ENCODE measurements around the gene TPSAB1. TPM values are rescaled to one million over a fixed set of nuclear protein-coding genes. Genes with fewer than 3 reads are reported as not detected.

The TPSAB1 gene
- total and polyA plus RNA-seq, 12 donors: 0.11 to 4.8 (median 0.93) TPM; not detected in 3

GRCh38 chr16:1273816-1274215, 33.3 kb downstream of the TPSAB1 start:
- no peak for DNase-seq

GRCh38 chr16:1274767-1275166, 34.3 kb downstream of the TPSAB1 start:
- no peak for DNase-seq
- no peak overlapping the region for H3K27ac ChIP-seq
- WGBS, 4 donors: 81 to 92% (median 90%) methylated on average over 7 of the region's 7 CpGs
- no peaks in the 10 kb centered on the region for H3K4me1 ChIP-seq (replicated peaks in 1 of 2)
- H3K36me3 ChIP-seq (replicated peaks in 1 of 2): no peaks in the 10 kb centered on the region
- intact Hi-C loops (cut with DNase I): no loop called here
- H3K27me3 ChIP-seq: peaks cover 14% of the 10 kb centered on the region
- no peak overlapping the region for H3K4me3 ChIP-seq
- H3K9me3 ChIP-seq (replicated peaks in 1 of 3): no peaks in the 10 kb centered on the region
- TF ChIP-seq CTCF (IDR thresholded peaks at IDR 0.05) (no peak), POLR2A (IDR thresholded peaks at IDR 0.05) (no peak)

More at GRCh38 chr16:1273816-1274215, 33.3 kb downstream of the TPSAB1 start:
- TF ChIP-seq POLR2A (IDR thresholded peaks at IDR 0.05): no peak
- no peak for TF ChIP-seq CTCF (IDR thresholded peaks at IDR 0.05)
- Histone ChIP-seq H3K27me3 (peaks cover 14% of the 10 kb centered on the region), H3K9me3 (replicated peaks in 1 of 3) (no peaks in the 10 kb centered on the region), H3K27ac (no peak overlapping the region), H3K36me3 (replicated peaks in 1 of 2) (no peaks in the 10 kb centered on the region), H3K4me3 (no peak overlapping the region), H3K4me1 (replicated peaks in 1 of 2) (no peaks in the 10 kb centered on the region)
- whole genome bisulfite sequencing, 4 donors: 83 to 94% (median 92%) methylated on average over 6 to 15 of the region's 15 CpGs
- intact Hi-C loops (cut with DNase I): no loop called here

GRCh38 chr16:1275791-1276579, 35.5 kb downstream of the TPSAB1 start:
- DNase-seq: no peak
- TF ChIP-seq CTCF (IDR thresholded peaks at IDR 0.05) (no peak), POLR2A (IDR thresholded peaks at IDR 0.05) (no peak)
- H3K36me3 ChIP-seq (replicated peaks in 1 of 2): no peaks in the 10 kb centered on the region
- intact Hi-C loops (cut with DNase I): no loop called here
- 50 to 67% (median 64%) methylated on average over 5 to 30 of the region's 30 CpGs for WGBS, 4 donors
- H3K9me3 ChIP-seq (replicated peaks in 1 of 3): no peaks in the 10 kb centered on the region
- no peak overlapping the region for H3K27ac ChIP-seq
- H3K27me3 ChIP-seq: peaks cover 14% of the 10 kb centered on the region
- H3K4me3 ChIP-seq: no peak overlapping the region
- H3K4me1 ChIP-seq (replicated peaks in 1 of 2): no peaks in the 10 kb centered on the region

- TF ChIP-seq POLR2A (IDR thresholded peaks at IDR 0.05) (no peak), CTCF (IDR thresholded peaks at IDR 0.05) (no peak)
- Histone ChIP-seq H3K9me3 (replicated peaks in 1 of 3) (no peaks in the 10 kb centered on the region), H3K36me3 (replicated peaks in 1 of 2) (no peaks in the 10 kb centered on the region), H3K27ac (no peak overlapping the region), H3K27me3 (peaks cover 14% of the 10 kb centered on the region), H3K4me1 (replicated peaks in 1 of 2) (no peaks in the 10 kb centered on the region), H3K4me3 (no peak overlapping the region)
- intact Hi-C loops (cut with DNase I): no loop called here
- 71 to 87% (median 82%) methylated on average over 5 to 14 of the region's 14 CpGs; no CpG with 5 or more reads in 1 of the 4 donors for WGBS, 4 donors
- DNase-seq: no peak
Measured at GRCh38 chr16:1276580-1276878, 36.0 kb downstream of the TPSAB1 start.
